ENCODE data around the gene MED15. TPM values are rescaled to one million over a fixed set of nuclear protein-coding genes. Genes with fewer than 3 reads are reported as not detected.

Gene MED15
- total and polyA plus RNA-seq, 2 of the 8 experiments (the other 6 are each of a cell fraction or from before 2014, with no cell fraction given): 28.3 to 57.1 TPM

- Histone ChIP-seq H3K23ac (ENCODE audit: insufficient read length) (no peak overlapping the region), H2AFZ (ENCODE audit: low read length) (no peak overlapping the region), H2BK15ac (ENCODE audit: low read length) (no peak overlapping the region), H3K9ac (replicated peaks in 1 of 4; ENCODE audit: extremely low read depth in 1 of 4, low read depth in 3 of 4, low read length in 3 of 4) (no peak overlapping the region), H4K8ac (ENCODE audit: extremely low read depth, insufficient read depth, low read length) (no peak overlapping the region), H3K14ac (ENCODE audit: insufficient read length) (no peak overlapping the region), H2BK120ac (replicated peaks; ENCODE audit: low read depth, low read length) (no peak overlapping the region), H3K18ac (ENCODE audit: extremely low read depth, low read length) (no peak overlapping the region), H3K79me1 (ENCODE audit: low read depth, low read length) (no peaks in the 10 kb centered on the region), H3K27ac (ENCODE audit: low read depth, low read length) (no peak overlapping the region), H4K91ac (replicated peaks; ENCODE audit: insufficient read length, low read length) (no peak overlapping the region), H2BK20ac (ENCODE audit: low read length) (no peak overlapping the region), H2AK5ac (ENCODE audit: low read depth, low read length) (no peak overlapping the region), H3K4ac (replicated peaks; ENCODE audit: insufficient read length, low read depth, low read length) (no peak overlapping the region), H3K4me1 (replicated peaks in 1 of 4; ENCODE audit: control insufficient read depth in 3 of 4, insufficient read depth in 4 of 4, low read length in 3 of 4) (peaks cover 0 to 6% (median 4%) of the 10 kb centered on the region in 4 experiments; a peak in 4 of 7 replicates), H3K4me2 (ENCODE audit: insufficient read depth in 1 of 2, low read depth in 2 of 2, low read length in 2 of 2) (no peak overlapping the region), H3K27me3 (replicated peaks in 1 of 4; ENCODE audit: control insufficient read depth in 3 of 4, extremely low read depth in 1 of 4, insufficient read depth in 3 of 4, low read length in 3 of 4) (no peaks in the 10 kb centered on the region), H3K56ac (replicated peaks; ENCODE audit: insufficient read length, low read depth, low read length) (no peak overlapping the region), H4K20me1 (replicated peaks in 1 of 2; ENCODE audit: control insufficient read depth in 1 of 2, insufficient read depth in 2 of 2, low read length in 2 of 2) (no peaks in the 10 kb centered on the region), H3K23me2 (ENCODE audit: low read depth, low read length) (no peaks in the 10 kb centered on the region), H3K79me2 (ENCODE audit: control insufficient read depth in 1 of 2, insufficient read depth in 2 of 2, low read length in 2 of 2) (no peaks in the 10 kb centered on the region), H3K36me3 (ENCODE audit: control insufficient read depth in 2 of 4, insufficient read depth in 4 of 4, low read length in 3 of 4) (no peaks in the 10 kb centered on the region), H2BK12ac (ENCODE audit: low read depth, low read length) (0 out of 2 replicates have a peak overlapping the region, but pooled peaks have one; percentile 17), H2BK5ac (ENCODE audit: low read depth, low read length) (no peak overlapping the region), H3K9me3 (ENCODE audit: insufficient read depth in 2 of 2, low read depth in 1 of 2, low read length in 1 of 2) (no peaks in the 10 kb centered on the region), H3K4me3 (ENCODE audit: extremely low read depth in 1 of 4, insufficient read depth in 2 of 4, low read depth in 3 of 4, low read length in 4 of 4) (no peak overlapping the region), H4K5ac (ENCODE audit: insufficient read length, low read depth, low read length) (no peak overlapping the region)
- WGBS, 2 experiments (ENCODE audit: extremely low coverage in 1 of 2, insufficient coverage in 1 of 2, insufficient read length in 1 of 2, insufficient replicate concordance in 2 of 2, low coverage in 1 of 2, low lambda C conversion rate in 2 of 2, missing lambda C conversion rate in 1 of 2): 94% methylated on average over 3 of the region's 3 CpGs; no CpG with 5 or more reads in 1 of the 2 experiments
- ChIA-PET POLR2A (ENCODE audit: partially characterized antibody) (no interaction called here), CTCF (ENCODE audit: partially characterized antibody) (interaction anchor here (1.0 to 26.7 kb wide), 4 partner anchors 11 to 407 kb away, joined by 3 to 366 read pairs (median 10); partner anchors contain the start of gene THAP7)
- DNase-seq (ENCODE audit: low read depth in 1 of 2, low spot score in 2 of 2) (no peak), FAIRE-seq (no peak)
- TF ChIP-seq SP2 (IDR thresholded peaks at IDR 0.05; ENCODE audit: low read length): no peak
These were observed 88.1 kb downstream of the MED15 start for GRCh38 chr22:20595461-20595860.

Data from H1 (cell line).